NCI-H524 treated with DMSO at 0.1 percent for 48 hours (cell line): ENCODE results near the gene CRABP1.

ENCODE experiments used
- DNase-seq: peaks from one replicate; lab custom pipeline; 2025; lab: John Stamatoyannopoulos, UW

The CRABP1 gene

DNA sequence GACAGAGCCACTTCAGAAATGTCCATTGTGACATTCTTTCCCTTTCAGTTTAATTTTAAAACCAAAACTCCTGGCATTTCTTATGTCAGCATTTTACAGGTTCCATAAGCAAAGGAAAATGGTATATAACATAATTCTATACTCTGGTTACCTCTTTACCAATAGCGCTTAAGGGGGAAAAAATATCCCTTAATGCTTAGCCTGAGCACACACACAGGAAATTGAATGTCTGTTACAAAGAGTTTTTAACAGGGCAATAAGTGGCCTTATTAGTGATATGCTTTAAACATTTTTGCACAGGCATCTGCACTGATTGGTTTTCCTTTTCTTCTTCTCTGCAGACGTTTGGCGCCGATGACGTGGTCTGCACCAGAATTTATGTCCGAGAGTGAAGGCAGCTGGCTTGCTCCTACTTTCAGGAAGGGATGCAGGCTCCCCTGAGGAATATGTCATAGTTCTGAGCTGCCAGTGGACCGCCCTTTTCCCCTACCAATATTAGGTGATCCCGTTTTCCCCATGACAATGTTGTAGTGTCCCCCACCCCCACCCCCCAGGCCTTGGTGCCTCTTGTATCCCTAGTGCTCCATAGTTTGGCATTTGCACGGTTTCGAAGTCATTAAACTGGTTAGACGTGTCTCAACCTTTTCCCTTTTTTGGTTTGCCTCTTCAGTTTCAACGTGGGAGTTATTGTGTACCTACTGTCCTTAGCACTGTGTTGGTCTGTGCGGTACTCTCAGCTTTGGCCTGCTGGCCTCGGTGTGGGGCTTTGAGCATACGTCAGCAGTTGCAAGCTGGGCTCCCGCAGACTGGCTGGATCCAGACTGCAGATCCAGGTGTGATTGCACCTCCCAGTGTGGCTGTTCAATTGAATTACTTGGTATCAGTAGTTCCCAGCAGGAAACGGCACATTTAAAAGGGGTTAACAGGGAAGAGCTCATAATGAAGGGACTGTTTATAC, 7.7 kb downstream of the CRABP1 start:
- no peak for DNase-seq

DNA sequence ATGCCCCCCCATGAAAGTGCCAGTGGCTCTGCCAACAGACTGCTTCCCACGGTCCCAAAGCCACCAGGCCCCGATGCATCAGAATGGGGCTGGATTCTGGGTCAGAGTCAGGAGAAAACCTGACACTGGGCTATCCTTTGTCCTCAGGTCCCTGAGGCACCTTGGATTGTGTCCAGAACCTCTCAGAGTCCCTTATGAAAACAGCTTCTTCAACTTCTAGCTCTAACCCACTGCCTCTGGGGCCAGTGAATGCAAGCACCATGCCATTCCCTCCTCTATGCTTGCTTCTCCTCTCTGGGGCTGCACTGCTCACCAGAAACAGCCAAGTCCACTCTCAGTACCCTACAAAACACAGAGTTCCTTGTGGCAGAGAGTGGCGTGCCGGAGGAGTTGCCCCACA, 9.9 kb downstream of the CRABP1 start:
- DNase-seq: no peak

DNA sequence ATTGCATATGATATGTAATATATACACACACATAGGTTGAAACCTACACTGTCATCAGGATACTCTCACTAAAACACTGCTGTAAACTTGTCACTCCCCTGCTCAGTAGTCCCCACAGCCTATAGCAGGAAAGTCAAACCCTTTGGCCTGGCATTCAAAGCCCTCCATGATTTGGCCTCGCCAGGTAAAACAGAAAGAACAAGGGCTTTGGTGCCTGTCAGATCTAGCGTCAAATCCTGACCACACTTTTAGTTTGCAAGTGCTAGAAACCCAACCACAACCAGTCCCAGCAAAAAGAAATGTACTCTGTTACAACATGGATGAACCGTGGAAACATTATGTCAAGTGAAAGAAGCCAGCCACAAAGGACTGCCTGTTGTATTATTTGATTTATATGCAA, 11.4 kb downstream of the CRABP1 start:
- no peak for DNase-seq

DNA sequence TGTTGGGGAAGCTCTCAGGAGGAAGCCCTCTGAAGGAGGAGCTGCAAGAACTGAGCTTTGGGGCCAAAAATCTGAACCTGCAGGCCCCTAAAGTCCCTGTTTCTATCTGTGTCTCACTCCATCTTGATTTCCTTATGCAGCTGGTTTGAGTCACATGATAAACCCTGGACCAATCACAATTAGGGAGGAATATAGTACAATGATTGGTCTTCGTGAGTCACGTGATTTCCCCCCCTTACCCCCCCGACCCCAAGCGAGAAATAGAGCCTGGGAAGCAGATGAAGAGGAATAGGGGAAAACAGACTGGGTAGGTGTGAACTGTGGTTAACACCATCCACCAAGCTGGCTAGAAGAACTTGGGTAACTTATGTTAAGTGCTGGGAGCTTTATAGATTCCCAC, 12.9 kb downstream of the CRABP1 start:
- no peak for DNase-seq

DNA sequence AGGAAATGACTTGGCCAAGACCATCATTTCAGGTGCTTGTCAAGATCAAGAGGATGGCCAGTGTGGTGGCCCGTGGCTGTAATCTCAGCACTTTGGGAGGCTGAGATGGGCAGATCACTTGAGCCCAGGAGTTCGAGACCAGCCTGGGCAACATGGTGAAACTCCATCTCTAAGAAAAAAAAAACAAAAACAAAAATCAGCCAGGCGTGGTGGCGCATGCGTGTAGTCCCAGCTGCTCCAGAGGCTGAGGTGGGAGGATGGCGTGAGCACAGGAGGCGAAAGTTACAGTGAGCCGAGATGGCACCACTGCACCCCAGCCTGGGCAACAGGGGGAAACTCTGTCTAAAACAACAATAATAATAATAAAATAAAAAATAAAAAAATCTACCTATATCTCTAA, 15.0 kb downstream of the CRABP1 start:
- DNase-seq: no peak

DNA sequence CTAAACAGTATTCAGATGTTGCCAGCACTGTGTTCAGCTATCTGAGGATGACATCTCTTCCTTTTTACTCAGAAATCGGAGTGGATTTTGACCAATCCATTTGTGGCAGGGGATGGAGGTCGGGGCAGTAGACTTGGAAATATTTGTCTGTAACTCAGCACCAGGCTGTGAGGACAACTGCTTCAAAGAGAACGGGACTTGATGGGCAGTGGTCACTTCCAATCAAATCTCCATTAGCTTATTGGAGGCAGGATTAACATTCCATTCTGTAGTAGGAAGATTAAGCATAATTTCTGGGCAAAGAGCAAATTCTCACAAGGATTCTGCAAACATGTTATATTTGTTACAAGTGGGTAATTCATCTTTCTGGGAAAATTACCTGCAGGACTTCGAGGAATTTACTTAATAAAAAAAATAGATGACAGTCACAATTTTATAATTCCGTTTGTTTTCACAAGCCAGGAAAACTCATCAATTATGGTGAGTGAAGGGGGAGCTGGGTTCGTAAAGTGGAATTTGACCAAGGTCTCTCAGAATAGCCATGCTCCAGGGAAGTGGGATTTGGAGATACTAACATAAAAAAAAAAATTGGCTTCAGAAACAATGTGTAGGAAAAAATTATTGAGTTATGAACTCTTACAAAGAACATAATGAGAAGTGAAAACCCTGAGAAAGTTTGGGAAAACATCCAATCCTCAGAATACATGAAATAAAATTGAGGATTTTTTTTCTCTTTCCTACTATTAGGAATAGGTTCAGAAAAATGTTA, 18.1 kb downstream of the CRABP1 start:
- no peak for DNase-seq

DNA sequence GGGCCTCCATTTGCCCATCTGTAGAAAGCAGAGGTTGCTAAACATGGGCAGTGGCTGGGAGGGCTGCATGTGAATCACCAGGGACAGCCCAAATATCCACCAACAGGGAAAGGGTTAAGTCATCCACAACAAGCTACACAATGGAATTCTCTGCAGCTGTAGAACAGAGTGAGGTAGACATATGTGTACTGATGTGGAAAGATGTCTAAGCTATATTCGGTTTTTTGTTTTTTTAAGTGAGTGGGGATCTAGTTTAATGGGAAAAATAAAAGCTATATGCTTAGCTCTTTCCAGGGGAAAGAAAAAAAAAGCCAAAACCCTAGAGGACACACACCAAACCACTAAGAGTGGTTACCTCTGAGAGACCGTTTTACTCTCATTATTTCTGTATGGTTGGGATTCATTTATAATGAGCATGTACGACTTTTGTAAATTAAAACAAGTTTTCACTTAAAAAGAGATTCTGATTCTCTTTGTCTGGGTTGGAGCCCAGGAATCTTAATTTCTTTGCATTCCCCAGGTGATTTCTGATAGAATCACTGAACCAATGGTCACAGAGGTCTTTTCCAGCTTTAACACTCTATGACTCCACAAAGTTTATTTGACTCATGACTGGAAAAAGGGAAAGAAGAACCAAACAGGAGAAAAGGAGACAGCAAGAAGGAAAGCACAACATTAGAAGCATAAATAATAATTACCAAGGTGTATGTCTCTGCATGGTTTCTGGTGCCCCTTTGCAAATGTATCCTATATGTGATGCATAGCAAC, 19.1 kb downstream of the CRABP1 start:
- DNase-seq: no peak

DNA sequence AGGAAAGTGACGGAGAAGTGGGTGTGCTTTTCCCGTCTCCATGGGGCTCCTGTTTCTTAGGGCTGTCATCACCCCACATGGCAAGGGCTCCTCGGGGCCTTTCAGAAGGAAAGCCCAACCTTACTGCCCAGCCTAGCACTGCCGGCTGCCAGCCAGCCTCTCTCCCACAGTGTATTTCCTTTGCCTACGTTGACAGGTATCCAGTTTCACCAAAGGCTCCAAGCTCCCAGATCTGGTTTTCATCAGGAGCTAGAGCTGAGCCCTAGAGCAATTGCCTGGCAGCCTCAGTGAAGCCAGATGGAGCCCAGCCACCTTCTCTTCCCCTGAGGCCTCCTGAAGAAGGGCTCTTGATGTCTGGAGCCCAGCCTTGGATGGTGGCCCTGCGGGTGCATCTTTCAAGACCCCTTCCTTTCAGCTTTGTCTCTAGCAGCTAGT, 20.2 kb downstream of the CRABP1 start:
- no peak for DNase-seq

DNA sequence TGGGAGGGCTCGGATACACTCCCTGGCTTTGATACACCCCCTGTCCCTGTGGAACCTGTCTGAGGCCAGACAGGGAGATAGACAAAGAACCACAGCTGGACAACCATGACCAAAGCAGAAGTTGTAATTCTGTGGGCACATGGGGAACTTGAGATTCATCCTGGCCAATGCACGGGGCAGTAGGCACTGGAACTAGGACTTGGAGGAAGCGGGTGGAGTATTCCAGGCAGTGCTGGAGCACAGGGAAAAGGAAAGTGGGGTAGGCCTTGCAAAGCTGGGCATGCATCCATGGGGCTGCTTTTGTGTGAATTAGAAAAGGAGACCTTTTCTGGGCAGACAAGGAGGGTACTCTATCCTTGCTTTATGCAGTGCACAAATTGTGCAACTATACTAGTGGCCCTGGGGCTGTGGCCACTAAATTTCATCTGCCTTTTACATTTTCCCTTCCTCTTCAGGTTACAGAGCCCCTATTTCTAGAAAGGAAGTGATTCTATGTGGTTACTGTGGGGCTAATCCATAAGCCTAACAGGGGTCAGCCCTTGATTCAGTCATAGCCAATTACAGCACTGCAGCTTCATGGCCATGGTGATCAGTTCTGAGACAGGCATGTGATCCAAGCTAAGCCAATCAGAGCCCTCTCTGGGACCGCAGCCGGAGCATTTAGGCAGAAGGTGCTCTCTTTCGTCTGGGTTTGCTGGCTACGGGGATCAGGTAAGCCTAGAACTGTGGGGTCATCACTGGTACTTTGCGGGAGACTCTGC, 21.0 kb downstream of the CRABP1 start:
- no peak for DNase-seq

DNA sequence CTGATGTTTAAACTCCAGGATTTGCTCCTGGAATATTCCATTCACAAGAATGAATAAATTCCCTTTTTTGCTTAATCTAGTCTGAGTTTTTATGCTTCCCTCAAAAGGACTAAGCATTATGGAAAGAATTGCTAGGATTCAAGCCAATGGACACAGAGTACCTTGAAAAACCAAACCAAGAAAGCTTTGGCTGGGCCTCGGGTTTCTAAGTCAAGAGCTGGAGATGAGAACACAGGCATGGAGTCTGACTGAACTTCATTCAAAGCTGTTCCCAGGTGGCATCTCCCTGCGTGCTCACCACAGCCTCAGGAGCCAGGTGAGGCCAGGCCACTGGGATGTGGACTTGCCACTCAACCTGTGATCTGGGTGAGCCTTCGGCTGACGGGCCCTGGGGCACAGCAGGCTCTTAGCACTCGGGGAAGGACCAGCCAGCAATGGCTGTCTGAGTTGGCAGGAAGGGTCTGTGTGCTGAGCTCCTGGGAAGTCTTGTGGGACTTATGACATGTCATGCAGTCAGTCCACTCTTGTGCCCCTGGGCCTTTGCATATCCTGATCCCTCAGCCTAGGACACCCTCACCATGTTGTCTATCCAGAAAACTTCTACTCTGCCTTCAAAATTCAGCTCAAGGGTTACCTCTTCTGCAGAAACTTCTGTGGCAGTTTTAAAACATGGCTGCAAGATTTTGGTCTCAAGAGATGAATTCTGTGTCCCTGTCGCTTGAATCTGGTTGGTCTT, 21.8 kb downstream of the CRABP1 start:
- DNase-seq: no peak

DNA sequence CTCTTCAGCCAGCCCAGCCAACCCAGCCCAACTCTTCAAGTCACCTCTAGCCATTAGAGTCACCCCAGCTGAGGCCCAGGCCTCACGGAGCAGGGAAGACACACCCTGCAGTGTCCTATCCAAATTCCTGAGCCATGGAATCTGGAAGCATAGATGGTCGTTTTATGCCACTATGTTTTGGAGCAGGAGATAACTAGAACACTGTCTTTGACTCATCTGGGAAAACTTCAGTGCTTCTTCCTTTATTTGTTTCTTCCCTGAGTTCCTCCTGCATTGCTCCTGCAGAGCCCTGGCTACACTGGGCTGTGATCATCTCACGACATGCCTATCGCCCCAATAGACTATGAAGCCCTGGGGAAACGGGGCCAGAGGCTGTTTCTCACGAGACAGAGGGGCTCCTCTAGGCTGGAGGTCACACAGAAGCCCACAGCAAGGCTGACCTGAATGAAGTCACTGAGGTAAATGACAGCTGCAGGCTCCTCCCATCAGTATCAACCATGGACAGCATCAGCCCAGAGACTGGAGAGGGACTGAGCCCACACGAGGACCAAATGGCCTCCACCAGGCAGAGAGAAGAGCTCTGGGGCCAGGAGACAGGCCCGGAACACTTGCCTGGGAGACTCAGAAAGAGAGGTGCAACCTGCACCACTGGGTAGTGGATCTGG, 22.7 kb downstream of the CRABP1 start:
- no peak for DNase-seq

DNA sequence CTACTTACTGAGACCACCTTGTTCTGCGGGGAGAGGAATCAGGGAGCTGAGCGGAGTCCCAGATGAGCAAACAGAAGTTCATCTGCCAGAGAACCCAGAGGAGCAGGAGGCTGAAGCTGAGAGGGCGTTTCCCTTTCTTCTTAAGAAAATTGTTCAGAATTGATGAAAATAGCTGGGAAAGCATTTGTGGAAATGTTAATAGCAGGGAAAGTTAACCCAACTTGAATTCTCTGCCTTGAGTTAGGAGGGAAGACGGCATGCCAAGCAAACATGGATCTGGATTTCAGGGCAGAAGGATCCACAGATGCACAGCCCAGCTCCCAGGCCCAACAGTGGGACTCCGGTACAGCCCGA, 23.2 kb downstream of the CRABP1 start:
- DNase-seq: no peak

DNA sequence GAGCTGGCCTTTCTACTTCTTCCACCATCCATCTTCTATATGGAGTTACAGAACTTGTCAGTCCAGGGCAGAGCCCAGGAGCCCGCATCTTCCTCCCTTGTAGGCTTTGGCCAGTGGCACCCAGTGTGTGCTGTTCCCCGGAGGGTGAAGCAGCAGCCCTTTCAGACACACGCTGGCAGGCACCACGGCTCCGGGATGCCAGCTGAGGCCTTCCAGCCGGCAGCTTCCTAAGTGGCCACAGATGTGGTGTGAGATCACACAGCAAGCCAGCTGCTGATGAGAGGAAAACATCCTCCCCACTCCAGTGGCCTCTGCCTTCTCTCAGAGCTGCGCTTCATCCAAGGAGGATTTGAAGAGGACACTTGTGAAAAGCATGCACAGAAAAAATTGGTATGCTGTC, 24.1 kb downstream of the CRABP1 start:
- DNase-seq: peak; percentile 47

DNA sequence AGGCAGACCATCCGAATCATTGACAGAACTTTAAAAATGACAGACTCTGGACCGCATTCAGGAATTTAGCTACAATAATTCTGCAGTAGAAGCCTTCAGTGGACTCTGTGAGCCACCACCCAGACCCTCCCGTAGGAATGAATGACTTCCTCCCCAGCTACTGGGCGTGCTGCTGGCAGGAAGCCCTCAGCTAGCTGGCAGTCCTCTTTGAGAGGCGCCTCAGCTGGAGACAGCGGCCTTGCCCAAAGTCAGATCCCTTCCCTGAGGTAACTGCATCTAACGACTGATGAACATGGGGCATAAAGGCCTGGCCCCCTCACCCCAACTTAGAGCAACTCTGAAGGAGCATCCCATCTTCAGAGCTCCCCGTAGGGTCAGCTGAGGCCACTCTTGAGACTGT, 25.8 kb downstream of the CRABP1 start:
- DNase-seq: no peak

DNA sequence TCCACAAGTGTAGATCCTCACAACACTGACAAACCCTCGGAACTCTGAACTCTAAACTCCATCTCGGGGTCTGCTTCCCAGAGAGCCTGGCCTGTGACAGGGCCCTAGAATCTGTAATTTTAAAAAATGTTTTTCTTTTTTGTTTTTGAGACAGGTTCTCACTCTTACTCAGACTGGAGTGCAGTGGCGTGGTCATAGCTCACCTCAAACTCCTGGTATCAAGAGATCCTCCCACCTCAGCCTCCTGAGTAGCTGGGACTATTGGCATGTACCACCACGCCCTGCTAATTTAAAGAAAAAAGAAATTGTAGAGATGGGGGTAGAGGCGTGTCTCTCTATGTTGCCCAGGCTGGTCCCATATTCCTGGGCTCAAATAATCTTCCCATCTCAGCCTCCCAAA, 26.2 kb downstream of the CRABP1 start:
- DNase-seq: no peak

DNA sequence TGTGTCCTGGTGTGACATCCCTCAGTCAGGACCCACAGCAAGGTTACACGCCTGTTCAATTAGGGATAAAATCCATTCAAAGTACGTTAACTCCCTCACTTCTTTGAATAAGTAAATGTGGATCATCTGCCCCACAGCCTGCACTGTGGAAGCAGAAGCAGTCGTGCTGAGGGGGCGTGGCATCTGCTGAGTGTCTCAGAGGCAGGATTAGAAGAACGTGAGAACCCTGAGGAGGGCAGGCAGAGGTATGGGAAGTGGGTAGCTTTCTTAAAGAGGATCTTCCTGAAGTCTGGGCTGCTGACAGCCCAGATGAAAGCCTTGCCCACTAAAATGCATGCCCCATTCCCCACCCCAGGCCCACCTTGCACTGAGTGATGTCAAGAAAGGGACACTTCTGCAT, 28.5 kb downstream of the CRABP1 start:
- DNase-seq: peak; percentile 47

DNA sequence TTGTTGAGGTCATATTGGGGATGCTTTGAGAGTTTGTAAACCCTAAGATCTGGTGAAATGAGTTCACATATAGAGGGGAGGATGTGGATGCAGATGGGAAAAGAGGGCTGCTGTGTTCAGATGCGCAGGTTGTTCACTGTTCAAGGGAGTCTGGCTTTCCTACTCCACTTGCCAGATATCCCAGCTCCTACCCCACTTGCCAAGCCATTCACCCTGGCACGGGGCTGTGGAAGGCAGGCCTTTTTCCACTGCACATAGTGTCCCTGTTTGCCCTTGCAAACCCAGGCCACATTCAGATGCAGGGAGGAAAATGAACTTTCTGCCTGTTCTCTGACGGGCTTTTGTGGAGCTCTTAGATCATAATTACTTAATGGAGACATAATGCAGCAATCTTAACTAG, 29.0 kb downstream of the CRABP1 start:
- no peak for DNase-seq

DNA sequence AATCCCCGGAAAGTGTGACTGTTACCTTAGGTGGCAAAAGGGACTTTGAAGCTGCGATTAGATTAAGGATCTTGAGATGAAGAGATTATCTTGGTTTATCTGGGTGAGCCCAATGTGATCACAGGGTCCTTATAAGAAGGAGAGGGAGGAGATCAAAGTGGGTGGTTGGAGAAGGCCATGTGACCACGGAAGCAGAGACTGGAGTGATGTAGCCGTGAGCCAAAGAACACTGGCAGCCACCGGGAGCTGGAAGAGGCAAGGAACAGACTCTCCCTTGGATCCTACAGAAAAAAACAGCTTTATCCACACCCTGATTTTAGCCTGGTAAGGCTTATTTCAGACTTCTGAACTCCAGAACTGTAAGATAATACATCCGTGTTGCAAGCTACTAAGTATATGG, 29.9 kb downstream of the CRABP1 start:
- no peak for DNase-seq

DNA sequence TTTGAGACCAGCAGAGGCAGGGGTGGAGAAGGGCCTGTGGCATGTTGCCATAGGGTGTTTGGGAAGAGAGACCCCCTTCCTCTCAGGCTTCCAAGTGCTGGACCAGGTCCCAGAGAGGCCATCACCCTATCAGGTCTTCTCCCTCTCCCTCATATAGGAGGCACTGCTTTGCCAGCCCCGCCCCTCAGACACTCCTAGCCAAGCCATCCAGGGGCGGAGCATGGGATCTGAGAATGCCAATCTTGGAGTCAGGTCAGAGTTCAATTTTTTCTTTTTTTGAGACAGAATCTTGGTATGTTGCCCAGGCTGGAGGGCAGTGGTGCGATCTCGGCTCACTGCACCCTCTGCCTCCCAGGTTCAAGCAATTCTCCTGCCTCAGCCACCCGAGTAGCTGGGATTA, 32.7 kb downstream of the CRABP1 start:
- DNase-seq: no peak
